RWPE2 (cell line): ENCODE results near the gene RIPK1.

Experiments used
- ATAC-seq: fragments of 200-7000 bp; cut with Tn5 transposase; 3 replicates; pipeline ENCODE4 v1.9.1; 2021; ENCODE audit warnings: low read depth
- DNase-seq: peaks from one replicate; pipeline ENCODE4 v3.0.0-alpha.2; 2020; ENCODE audit warnings: low spot score
- H3K27ac ChIP-seq: fragments of 450-650 bp; 2 replicates; pipeline ENCODE4 v1.5.1; 2017; ENCODE audit warnings: mild to moderate bottlenecking; ENCODE audit not compliant: poor library complexity, severe bottlenecking
- H3K27me3 ChIP-seq: fragments of 250-450 bp; sonication (Bioruptor Pico); 2 replicates; pipeline ENCODE4 v1.5.1; 2021; ENCODE audit warnings: mild to moderate bottlenecking, moderate library complexity; ENCODE audit not compliant: insufficient read depth, poor library complexity, severe bottlenecking
- H3K36me3 ChIP-seq: fragments of 250-450 bp; sonication (Bioruptor Pico); 2 replicates; pipeline ENCODE4 v1.5.1; 2020; ENCODE audit warnings: low read depth, mild to moderate bottlenecking, moderate library complexity
- H3K4me1 ChIP-seq: fragments of 250-450 bp; sonication (Bioruptor Pico); 2 replicates; pipeline ENCODE4 v1.5.1; 2021; ENCODE audit warnings: mild to moderate bottlenecking, moderate library complexity; ENCODE audit not compliant: insufficient read depth, poor library complexity, severe bottlenecking
- H3K4me3 ChIP-seq: fragments of 250-450 bp; sonication (Bioruptor Pico); 2 replicates; pipeline ENCODE4 v1.5.1; 2021; ENCODE audit warnings: mild to moderate bottlenecking, moderate library complexity; ENCODE audit not compliant: severe bottlenecking
- H3K9me3 ChIP-seq: fragments of 250-450 bp; sonication (Bioruptor Pico); 2 replicates; pipeline ENCODE4 v1.5.1; 2021; ENCODE audit warnings: mild to moderate bottlenecking, moderate library complexity; ENCODE audit not compliant: severe bottlenecking
- TF ChIP-seq, protein P1 (sequence below): fragments of 450-650 bp; IDR thresholded peaks from one replicate; pipeline ENCODE4 v1.5.1; 2017; ENCODE audit warnings: mild to moderate bottlenecking, moderate library complexity; ENCODE audit not compliant: poor library complexity, severe bottlenecking

Gene RIPK1

DNA sequence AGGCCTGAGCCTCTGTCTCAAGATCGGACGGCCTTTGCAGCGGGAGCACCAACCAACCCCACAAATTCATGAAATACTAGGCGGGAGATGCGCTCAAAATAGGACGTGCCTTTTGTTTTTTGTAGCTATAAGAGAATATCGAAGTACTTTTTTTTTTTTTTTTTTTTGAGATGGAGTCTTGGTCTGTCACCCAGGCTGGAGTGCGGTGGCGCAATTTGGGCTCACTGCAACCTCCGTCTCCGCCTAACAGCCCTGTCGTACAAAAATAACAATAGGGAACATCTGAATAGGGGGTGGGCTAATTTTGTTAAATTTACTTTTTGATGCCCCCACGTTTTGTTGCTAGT, 94.9 kb downstream of the RIPK1 start:
- peaks cover 11% of the 10 kb centered on the region for H3K4me1 ChIP-seq
- TF ChIP-seq, protein P1, sequence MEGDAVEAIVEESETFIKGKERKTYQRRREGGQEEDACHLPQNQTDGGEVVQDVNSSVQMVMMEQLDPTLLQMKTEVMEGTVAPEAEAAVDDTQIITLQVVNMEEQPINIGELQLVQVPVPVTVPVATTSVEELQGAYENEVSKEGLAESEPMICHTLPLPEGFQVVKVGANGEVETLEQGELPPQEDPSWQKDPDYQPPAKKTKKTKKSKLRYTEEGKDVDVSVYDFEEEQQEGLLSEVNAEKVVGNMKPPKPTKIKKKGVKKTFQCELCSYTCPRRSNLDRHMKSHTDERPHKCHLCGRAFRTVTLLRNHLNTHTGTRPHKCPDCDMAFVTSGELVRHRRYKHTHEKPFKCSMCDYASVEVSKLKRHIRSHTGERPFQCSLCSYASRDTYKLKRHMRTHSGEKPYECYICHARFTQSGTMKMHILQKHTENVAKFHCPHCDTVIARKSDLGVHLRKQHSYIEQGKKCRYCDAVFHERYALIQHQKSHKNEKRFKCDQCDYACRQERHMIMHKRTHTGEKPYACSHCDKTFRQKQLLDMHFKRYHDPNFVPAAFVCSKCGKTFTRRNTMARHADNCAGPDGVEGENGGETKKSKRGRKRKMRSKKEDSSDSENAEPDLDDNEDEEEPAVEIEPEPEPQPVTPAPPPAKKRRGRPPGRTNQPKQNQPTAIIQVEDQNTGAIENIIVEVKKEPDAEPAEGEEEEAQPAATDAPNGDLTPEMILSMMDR: peak; percentile 29
- DNase-seq (no peak), ATAC-seq (no peak)
- H3K9me3 ChIP-seq: no peaks in the 10 kb centered on the region
- no peaks in the 10 kb centered on the region for H3K27me3 ChIP-seq
- H3K36me3 ChIP-seq: no peaks in the 10 kb centered on the region
- H3K27ac ChIP-seq: peak overlapping the region; percentile 40
- H3K4me3 ChIP-seq: peak overlapping the region; percentile 51

DNA sequence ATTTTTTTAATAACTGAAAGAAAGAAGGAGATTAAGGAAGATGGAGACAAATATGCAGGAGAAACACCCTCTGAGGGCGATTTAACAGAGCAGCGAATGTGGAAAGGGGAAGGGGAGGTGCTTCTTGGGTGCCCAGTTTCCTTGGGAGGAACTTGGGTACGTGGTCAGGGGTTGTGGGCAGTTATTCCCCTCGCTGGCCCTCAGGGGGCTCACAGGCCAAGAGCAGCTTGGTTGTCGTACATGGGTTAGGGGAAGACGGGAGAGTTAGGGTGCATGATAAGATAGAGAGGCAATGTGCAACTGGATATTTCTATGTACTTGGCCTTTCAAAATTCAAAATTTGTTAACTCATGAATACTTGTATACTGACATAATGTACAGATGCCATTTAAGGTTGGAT, 96.1 kb downstream of the RIPK1 start:
- Histone ChIP-seq H3K4me1 (peaks cover 6% of the 10 kb centered on the region), H3K36me3 (no peaks in the 10 kb centered on the region), H3K4me3 (no peak overlapping the region), H3K27me3 (no peaks in the 10 kb centered on the region), H3K9me3 (no peaks in the 10 kb centered on the region), H3K27ac (no peak overlapping the region)
- DNase-seq (no peak), ATAC-seq (no peak)
- TF ChIP-seq, protein P1: no peak
